B cell (primary cell): Measurements from ENCODE around the gene TRERF1. TPM values are rescaled to one million over a fixed set of nuclear protein-coding genes. Genes with fewer than 3 reads are reported as not detected.

ENCODE experiments used
- ATAC-seq: fragments of 200-7000 bp; cut with Tn5 transposase; one replicate; pipeline ENCODE4 v1.10.0; 2021; ENCODE audit warnings: low read depth, mild to moderate bottlenecking, moderate number of reproducible peaks, moderate library complexity
- CTCF ChIA-PET: fragments of 350-600 bp; sonication (Branson Sonifier 250); formaldehyde crosslinking; loops from one replicate; lab custom pipeline; 2021; ENCODE audit warnings: antibody characterized with exemption, inconsistent platforms; lab: Charles Lee
- POLR2A ChIA-PET: fragments of 350-600 bp; sonication (Branson Sonifier 250); formaldehyde crosslinking; loops from one replicate; lab custom pipeline; 2021; ENCODE audit warnings: antibody characterized with exemption; lab: Charles Lee
- DNase-seq: peaks from one replicate; pipeline ENCODE4 v3.0.0; 2013
- H2AFZ ChIP-seq: 2 replicates; pipeline ENCODE4 v1.6.1; 2012; ENCODE audit warnings: mild to moderate bottlenecking, low read depth, low read length; ENCODE audit not compliant: insufficient read depth, poor library complexity, severe bottlenecking
- H3K27ac ChIP-seq, 2 donors: 1 replicate in 1 of 2; 2 replicates in 1 of 2; pipeline ENCODE4 v1.5.1; 2012 to 2013; ENCODE audit warnings: low read length in 2 of 2, mild to moderate bottlenecking in 2 of 2, moderate library complexity in 1 of 2
- H3K27me3 ChIP-seq, 4 experiments: fragments of 200-600 bp in 1 of 4; sonication (generic) in 1 of 4; replicated peaks in 1 of 4; 1 replicate in 2 of 4; 2 replicates in 2 of 4; pipeline versions ENCODE4 v1.6.1 to v1.7.0; 2013 to 2016; ENCODE audit warnings: low read length in 3 of 4, mild to moderate bottlenecking in 2 of 4, mixed read lengths in 1 of 4, moderate library complexity in 1 of 4; ENCODE audit not compliant: insufficient read depth in 4 of 4, control insufficient read depth in 3 of 4; ENCODE audit errors: control extremely low read depth in 1 of 4
- H3K36me3 ChIP-seq, 2 experiments: replicated peaks in 1 of 2; 1 replicate in 1 of 2; 2 replicates in 1 of 2; pipeline versions ENCODE4 v1.6.1 to v1.7.1; 2013; ENCODE audit warnings: low read length in 1 of 2; ENCODE audit not compliant: insufficient read depth in 2 of 2, control insufficient read depth in 1 of 2; ENCODE audit errors: control extremely low read depth in 1 of 2, extremely low read depth in 1 of 2
- H3K4me1 ChIP-seq, 2 donors: fragments of 200-600 bp in 1 of 2; sonication (generic) in 1 of 2; 1 replicate in 1 of 2; 2 replicates in 1 of 2; pipeline versions ENCODE4 v1.5.1 to v1.6.1; 2013 to 2017; ENCODE audit warnings: low read length in 2 of 2; ENCODE audit not compliant: control insufficient read depth in 2 of 2, insufficient read depth in 2 of 2
- H3K4me2 ChIP-seq: replicated peaks from 2 replicates; pipeline ENCODE3; 2012; ENCODE audit warnings: mild to moderate bottlenecking, low read depth, low read length; ENCODE audit not compliant: poor library complexity, severe bottlenecking
- H3K4me3 ChIP-seq, 5 experiments: fragments of 200-600 bp in 1 of 5; sonication (generic) in 1 of 5; 1 replicate in 3 of 5; 2 replicates in 2 of 5; pipeline versions ENCODE4 v1.5.1 to v1.7.0; 2011 to 2016; ENCODE audit warnings: low read length in 4 of 5, mild to moderate bottlenecking in 4 of 5, low read depth in 2 of 5, control low read depth in 1 of 5, moderate library complexity in 1 of 5; ENCODE audit not compliant: insufficient read depth in 1 of 5; ENCODE audit errors: control extremely low read depth in 1 of 5, extremely low read depth in 1 of 5
- H3K79me2 ChIP-seq: fragments of 200-600 bp; sonication (generic); one replicate; pipeline ENCODE4 v1.6.0; 2016; ENCODE audit warnings: low read length; ENCODE audit not compliant: control insufficient read depth, insufficient read depth
- H3K9ac ChIP-seq: fragments of 200-600 bp; sonication (generic); 2 replicates; pipeline ENCODE4 v1.6.1; 2017; ENCODE audit warnings: mild to moderate bottlenecking, low read length, moderate library complexity
- H3K9me3 ChIP-seq, 3 donors: one replicate each; pipeline versions ENCODE4 v1.6.1 to v1.7.1; 2013; ENCODE audit warnings: low read length in 2 of 3; ENCODE audit not compliant: control insufficient read depth in 2 of 3, insufficient read depth in 1 of 3; ENCODE audit errors: control extremely low read depth in 1 of 3
- H4K20me1 ChIP-seq: 2 replicates; pipeline ENCODE4 v1.6.0; 2012; ENCODE audit warnings: mild to moderate bottlenecking, low read length; ENCODE audit not compliant: insufficient read depth, control insufficient read depth, poor library complexity, severe bottlenecking
- H3K27ac Mint-ChIP-seq: one replicate; pipeline ENCODE4 v1.8.0; 2021; ENCODE audit warnings: mixed read lengths
- H3K27me3 Mint-ChIP-seq: one replicate; pipeline ENCODE4 v1.8.0; 2021; ENCODE audit warnings: mixed read lengths
- H3K4me1 Mint-ChIP-seq: one replicate; pipeline ENCODE4 v1.8.0; 2021; ENCODE audit warnings: mixed read lengths
- H3K4me3 Mint-ChIP-seq: one replicate; pipeline ENCODE4 v1.8.0; 2021; ENCODE audit warnings: mixed read lengths
- H3K9me3 Mint-ChIP-seq: one replicate; pipeline ENCODE4 v1.8.0; 2022; ENCODE audit warnings: mixed read lengths; ENCODE audit not compliant: insufficient read depth
- CTCF ChIP-seq: fragments of 200-600 bp; IDR thresholded peaks from one replicate; pipeline ENCODE4 v1.8.0; 2022; ENCODE audit warnings: antibody characterized with exemption, mild to moderate bottlenecking
- EZH2 ChIP-seq: IDR thresholded peaks from 2 replicates; pipeline ENCODE4 v1.6.1; 2012; ENCODE audit warnings: borderline replicate concordance, low read depth, mild to moderate bottlenecking, moderate library complexity, low read length; ENCODE audit not compliant: insufficient read depth, poor library complexity, severe bottlenecking
- WGBS: methylation state at CpG from one replicate; pipeline ENCODE4 v1.1.5; 2013; ENCODE audit warnings: missing lambda C conversion rate; ENCODE audit not compliant: insufficient coverage; 5-methylcytosine and 5-hydroxymethylcytosine counted together
- intact Hi-C: fragments of 100-400 bp; cut with micrococcal nuclease; formaldehyde crosslinking; loops from one replicate; pipeline ENCODE4 v1.10.0; 2022
- polyA plus RNA-seq: library from polyadenylated mRNA; depleted of rRNA; stranded (reverse); fragments of >200 nt; gene quantifications from 2 replicates; pipeline ENCODE4 v1.2.3, GENCODE V29; 2012
- total RNA-seq, 2 donors: library from RNA; stranded (reverse); fragments of 120-200 nt in 1 of 2; gene quantifications; 1 replicate in 1 of 2; 2 replicates in 1 of 2; pipeline versions ENCODE4 v1.2.3 to v1.2.4, GENCODE V29; 2013 to 2022

Gene TRERF1
- total and polyA plus RNA-seq, 2 donors (not counting 1 experiment from before 2014, with no cell fraction given), result 3.5 to 6.7 TPM

GRCh38 chr6:42429042-42429585, 22.6 kb downstream of the TRERF1 start:
- TF ChIP-seq EZH2, result no peak
- no peak for TF ChIP-seq CTCF

DNA sequence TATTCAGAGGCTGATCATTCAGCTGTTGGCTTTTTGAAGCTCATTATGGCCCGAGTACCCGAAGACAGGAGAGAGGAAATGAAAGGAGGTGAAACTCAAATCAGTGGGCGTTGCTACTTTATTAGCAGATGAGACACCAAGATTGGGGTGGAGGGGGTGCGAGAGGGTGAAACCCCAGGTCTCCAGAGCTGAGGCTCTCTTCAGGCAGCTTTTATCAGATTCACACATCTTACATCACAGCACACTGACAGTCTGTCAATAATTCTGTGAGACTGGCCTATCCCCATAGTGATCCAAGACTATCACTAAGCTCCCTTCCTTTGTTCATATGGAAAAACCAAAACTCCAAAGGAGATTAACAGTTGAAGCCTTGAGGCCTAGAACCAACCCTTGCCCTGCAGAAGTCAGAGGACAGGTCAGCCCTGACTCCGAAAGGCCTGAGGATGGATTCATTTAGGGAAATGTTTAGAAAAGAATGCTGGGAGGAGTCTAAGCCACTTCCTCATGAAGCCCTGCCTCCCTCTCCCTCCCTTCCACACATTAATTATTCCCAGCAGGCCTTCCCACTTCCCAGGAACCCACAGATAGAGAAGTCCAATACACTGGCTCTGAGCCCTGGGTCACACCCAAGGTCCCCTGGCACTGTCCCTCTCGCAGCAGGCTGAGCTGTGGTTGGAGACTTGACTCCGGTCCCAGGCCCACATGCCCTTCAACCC, 23.2 kb downstream of the TRERF1 start:
- Histone ChIP-seq H2AFZ (peak overlapping the region; percentile 24), H3K27ac (no peak overlapping the region), H3K36me3 (no peaks in the 10 kb centered on the region), H3K79me2 (no peaks in the 10 kb centered on the region), H3K4me1 (peaks cover 9 to 13% of the 10 kb centered on the region in 2 donors), H3K9me3 (peaks cover 0 to 2% (median under 1%) of the 10 kb centered on the region in 3 donors), H3K4me2 (peak overlapping the region; percentile 18), H3K4me3 (no peak overlapping the region), H3K9ac (no peak overlapping the region), H3K27me3 (no peaks in the 10 kb centered on the region), H4K20me1 (no peaks in the 10 kb centered on the region)
- Mint-ChIP-seq H3K27ac (peak overlapping the region; percentile 60), H3K9me3 (no peaks in the 10 kb centered on the region), H3K4me1 (peaks cover 20% of the 10 kb centered on the region), H3K27me3 (no peaks in the 10 kb centered on the region), H3K4me3 (peak overlapping the region; percentile 2)
- ATAC-seq (peak; percentile 24), DNase-seq (peak; percentile 26)
- ChIA-PET POLR2A (no interaction called here), CTCF (interaction anchor here (1.4 kb wide), 1 partner anchor 119 kb away, joined by 5 read pairs; no protein-coding TSS in a partner anchor)
- intact Hi-C loops, result no loop called here
- TF ChIP-seq CTCF, result no peak
- no peak for TF ChIP-seq EZH2
- 40% methylated on average over 5 of the region's 7 CpGs for WGBS

More at GRCh38 chr6:42429042-42429585, 22.6 kb downstream of the TRERF1 start:
- POLR2A ChIA-PET, result no interaction called here
- CTCF ChIA-PET, result no interaction called here
- Histone ChIP-seq H3K4me1 (peaks cover 9 to 13% of the 10 kb centered on the region in 2 donors), H4K20me1 (no peaks in the 10 kb centered on the region), H3K4me2 (no peak overlapping the region), H3K9ac (no peak overlapping the region), H3K36me3 (no peaks in the 10 kb centered on the region), H2AFZ (no peak overlapping the region), H3K27me3 (no peaks in the 10 kb centered on the region), H3K27ac (no peak overlapping the region), H3K9me3 (peaks cover 0 to 8% (median 5%) of the 10 kb centered on the region in 3 donors), H3K79me2 (no peaks in the 10 kb centered on the region), H3K4me3 (no peak overlapping the region)
- Mint-ChIP-seq H3K27me3 (no peaks in the 10 kb centered on the region), H3K4me3 (no peak overlapping the region), H3K9me3 (peaks cover 3% of the 10 kb centered on the region), H3K4me1 (peaks cover 19% of the 10 kb centered on the region), H3K27ac (no peak overlapping the region)
- DNase-seq (no peak), ATAC-seq (no peak)
- 67% methylated on average over 1 of the region's 8 CpGs for WGBS
- intact Hi-C loops, result no loop called here
